NCI-H226 (cell line): ENCODE results near the gene CDC42.

Experiments
- DNase-seq: peaks from one replicate; pipeline ENCODE4 v3.0.0-alpha.2; 2015

CDC42 gene

DNA sequence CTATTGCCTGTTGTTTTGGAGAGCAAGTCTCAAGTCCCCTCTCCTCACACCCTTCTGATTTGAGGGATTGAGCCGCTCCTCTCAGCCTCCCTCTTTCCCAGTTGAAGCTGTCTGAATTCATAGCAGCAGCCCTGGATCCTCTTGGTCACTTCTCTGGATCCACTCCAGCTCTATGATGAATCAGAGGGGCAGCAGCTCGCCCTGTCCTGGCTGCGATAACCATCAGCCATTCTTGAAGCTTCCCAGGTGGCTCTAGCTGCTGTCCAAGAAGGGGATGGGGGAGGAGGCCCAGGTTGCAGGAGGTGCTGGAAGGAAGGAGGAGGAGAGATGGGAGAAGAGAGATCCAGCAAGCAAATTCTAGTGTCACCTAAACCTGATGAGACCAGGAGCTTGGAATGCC lies 59.1 kb downstream of the CDC42 start:
- no peak for DNase-seq

GRCh38 chr1:22112554-22112953 lies 60.0 kb downstream of the CDC42 start:
- DNase-seq: no peak

DNA sequence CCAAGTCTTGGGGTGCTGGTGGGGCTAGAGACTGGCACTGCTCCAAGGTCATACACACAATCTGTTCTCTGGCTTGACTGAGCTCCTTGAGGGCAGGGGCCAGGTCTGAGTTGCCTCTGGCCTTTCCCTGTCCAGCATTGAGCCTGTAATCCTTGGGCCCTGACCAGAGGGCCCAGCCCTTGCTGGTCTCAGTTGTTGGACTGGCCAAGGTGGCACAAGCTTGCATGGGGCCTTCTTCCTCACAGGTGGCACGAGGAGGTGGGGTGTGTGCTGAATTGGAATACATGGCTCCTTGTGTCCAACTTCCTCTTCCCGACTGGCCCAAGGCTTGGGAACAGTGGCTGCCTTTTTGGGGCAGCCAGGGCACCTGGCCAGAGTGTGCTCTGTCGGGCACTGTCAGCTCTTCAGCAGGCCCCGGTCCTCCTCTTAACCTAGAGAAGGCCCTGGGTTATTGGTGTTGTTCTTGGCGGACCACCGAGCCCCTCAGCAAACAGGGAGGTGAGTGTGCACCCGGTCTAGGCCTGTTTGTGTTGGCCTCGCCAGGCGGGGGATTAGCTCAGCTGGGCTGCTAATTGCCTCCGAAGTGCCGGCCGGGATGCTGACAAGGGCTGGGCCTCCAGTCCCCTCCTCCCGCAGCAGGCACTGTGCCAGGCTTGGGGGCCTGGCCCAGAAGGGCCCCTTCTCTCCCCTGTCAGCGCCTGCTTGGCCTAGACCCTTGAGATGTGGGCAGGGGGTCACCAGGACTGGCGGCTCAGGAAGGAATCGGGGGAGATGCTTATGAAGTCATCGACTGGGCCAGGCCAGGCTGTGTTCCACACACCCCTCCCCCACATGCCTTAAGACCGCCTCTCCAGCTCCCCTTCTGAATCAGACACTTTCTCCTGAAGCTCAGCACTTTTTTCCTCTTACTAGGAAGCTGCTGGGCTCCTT lies 61.8 kb downstream of the CDC42 start:
- DNase-seq: no peak

- no peak for DNase-seq
Observed at GRCh38 chr1:22115286-22115685, 62.8 kb downstream of the CDC42 start.

- DNase-seq: no peak
Observed at GRCh38 chr1:22117238-22117637, 64.7 kb downstream of the CDC42 start.

GRCh38 chr1:22117851-22118250 lies 65.3 kb downstream of the CDC42 start:
- DNase-seq: no peak

DNA sequence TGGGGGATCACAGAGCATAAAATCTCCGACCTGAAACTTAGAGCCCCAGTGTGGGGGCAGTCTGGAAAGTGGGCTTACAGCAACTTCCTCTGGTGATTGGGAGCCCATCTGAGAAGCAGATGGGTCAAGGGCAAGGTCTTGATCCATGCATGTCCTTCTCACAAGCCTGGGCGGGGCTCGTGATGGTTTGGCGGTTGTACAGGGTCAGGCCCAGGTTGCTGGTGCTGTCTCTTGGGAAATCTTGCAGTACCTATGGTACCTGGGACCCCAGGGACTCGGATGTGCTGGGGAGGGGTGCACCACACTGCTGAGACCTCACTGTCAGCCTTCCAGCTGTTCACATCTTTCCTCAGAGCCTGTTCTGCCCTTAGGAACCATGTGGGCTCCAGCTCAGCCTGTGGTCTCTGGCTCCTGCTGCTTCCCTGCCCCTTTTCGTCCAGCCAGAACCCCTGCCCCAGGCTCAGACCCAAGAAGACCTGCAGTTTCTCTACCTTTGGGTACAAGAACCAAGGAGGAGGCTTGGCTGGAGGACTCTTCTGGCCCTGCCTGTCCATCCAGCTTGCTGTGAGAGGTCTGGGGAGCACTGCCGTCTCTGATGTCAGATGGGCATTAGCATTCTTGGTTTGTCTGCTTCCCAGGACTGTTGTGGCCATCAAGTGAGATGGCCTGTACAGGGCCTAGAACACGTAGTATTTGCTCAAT lies 65.9 kb downstream of the CDC42 start:
- no peak for DNase-seq

- DNase-seq: no peak
Observed at GRCh38 chr1:22119626-22120468, 67.3 kb downstream of the CDC42 start.

DNA sequence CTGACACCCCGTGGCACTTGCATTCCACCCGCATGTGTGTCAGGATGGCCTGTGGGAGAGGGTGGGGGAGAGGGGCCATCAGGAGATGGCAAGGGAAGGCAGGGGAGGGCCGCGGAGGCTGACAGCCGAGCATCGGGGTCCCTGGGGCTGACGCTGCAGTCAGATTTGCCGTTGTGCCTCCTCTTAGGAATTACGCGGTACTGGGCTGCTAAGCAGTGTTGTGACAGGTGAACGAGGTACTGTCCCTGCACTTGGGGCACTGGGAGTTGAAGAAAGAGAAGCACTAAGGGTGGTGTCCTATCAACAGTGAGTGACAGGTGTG lies 67.9 kb downstream of the CDC42 start:
- no peak for DNase-seq

GRCh38 chr1:22121421-22121911 lies 69.0 kb downstream of the CDC42 start:
- peak; percentile 47 for DNase-seq

- DNase-seq: no peak
Observed at GRCh38 chr1:22122273-22123070, 70.0 kb downstream of the CDC42 start.

GRCh38 chr1:22123071-22123390 lies 70.5 kb downstream of the CDC42 start:
- DNase-seq: no peak

DNA sequence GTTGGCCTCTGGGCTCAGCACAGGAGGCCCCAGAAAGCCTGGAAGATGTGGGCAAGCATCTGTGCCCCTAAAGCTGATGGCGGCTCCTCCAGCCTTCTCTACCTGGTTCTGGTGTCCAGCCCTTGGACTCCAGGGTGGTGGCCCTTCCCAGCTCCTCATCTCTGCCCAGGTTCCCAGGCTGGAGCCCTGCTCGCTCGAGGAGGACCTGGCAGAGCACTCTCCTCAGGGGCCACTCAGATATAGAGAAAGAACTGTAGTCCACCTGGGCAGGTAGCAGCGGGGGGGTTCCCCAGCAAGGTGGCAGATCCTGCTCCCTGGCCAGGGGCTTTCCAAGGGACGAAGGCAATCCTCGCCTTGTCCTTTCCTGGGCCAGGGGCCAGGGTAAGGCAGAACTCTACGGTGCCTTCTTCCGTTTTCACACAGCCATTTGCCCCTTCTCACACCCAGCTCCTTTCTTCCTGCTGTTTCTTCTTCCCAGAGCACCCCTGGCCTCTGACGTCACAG lies 71.4 kb downstream of the CDC42 start:
- no peak for DNase-seq

GRCh38 chr1:22124592-22125229 lies 72.2 kb downstream of the CDC42 start:
- no peak for DNase-seq

GRCh38 chr1:22126531-22126930 lies 74.0 kb downstream of the CDC42 start:
- no peak for DNase-seq

- DNase-seq: no peak
Observed at GRCh38 chr1:22127248-22127647, 74.7 kb downstream of the CDC42 start.

DNA sequence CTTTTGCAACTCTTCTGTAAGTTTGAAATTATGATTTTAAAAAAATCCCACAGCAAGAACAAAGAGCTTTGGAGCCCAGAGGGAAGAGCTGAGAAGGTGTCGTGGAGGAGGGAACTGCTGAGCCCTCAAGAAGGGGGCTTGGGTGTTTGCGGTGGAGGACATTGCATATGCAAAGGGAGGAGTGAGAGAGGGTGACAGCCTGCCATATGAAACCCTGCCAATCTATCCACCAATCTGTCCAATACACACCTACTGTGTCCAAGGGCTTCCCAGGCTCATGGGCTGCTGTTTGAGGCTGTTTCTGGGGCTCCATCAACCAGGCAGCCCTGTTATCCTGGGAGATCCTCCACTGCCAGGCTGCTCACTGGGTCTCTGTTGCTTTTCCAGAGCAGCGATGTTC lies 75.2 kb downstream of the CDC42 start:
- no peak for DNase-seq

DNA sequence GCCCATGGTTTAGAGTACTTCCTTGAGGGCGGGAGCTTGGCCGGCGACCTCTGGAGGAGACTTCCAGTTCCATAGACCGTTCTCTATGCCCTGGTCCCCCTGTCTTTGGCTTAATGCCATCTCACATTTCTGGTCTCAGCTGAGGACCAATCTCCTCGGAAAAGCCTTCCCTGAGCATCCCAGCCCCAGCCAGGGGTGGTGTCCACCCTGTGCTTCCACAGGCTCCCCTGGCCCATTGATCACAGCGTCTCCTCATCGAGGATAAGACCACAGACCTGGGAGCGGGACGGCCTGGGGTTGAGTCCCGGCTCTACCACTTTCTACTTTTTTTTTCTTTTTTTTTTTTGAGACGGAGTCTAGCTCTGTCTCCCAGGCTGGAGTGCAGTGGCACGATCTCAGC lies 75.9 kb downstream of the CDC42 start:
- DNase-seq: no peak

DNA sequence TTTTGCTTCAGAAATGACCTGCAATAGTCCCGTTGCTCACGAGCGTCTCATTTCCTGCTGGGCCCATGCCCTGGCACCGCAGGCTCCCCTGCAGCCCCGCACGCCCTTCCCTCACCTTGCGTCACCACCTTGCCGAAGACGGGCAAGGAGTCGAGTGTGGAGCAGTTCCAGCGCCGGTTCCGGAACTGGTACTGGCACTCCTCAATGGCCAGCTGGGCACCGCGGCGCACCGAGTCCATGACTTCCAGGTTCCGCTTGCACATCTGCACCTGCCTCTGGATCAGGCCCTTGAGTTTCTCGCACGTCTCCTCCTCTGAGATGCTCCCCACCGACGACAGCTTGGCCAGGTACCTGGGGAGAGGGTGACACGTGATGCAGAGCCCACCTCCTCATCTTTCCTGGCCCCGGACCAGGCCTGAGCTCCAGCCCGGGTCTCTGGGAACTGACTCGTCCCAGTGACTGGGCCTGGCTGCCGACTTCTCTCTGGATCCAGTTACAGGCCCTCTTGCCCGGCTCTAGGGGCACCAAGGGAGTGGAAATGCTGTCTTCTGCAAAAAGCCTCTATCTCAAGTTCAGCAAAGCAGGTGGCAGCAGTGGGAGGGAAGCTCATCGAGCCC lies 77.1 kb downstream of the CDC42 start:
- no peak for DNase-seq

DNA sequence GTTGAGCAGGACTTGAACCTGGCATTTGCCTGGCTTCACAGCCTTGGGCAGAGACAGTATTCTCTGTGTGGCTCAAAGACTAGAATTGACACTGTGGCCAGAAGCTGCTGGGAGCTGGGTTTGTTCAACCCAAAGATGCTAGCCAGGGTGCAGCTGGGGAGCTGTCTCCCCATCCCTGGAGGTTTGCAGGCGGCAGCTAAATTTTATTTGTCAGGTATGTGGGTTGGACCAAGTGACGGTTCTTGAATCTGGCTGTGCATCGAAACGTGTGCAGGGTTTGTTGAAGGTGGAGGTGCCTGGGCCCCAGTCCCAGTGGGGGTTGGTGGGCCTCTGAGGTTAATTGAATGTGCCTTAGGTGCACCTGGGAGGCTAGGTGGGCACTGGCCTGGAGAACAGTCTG lies 78.6 kb downstream of the CDC42 start:
- DNase-seq: no peak

DNA sequence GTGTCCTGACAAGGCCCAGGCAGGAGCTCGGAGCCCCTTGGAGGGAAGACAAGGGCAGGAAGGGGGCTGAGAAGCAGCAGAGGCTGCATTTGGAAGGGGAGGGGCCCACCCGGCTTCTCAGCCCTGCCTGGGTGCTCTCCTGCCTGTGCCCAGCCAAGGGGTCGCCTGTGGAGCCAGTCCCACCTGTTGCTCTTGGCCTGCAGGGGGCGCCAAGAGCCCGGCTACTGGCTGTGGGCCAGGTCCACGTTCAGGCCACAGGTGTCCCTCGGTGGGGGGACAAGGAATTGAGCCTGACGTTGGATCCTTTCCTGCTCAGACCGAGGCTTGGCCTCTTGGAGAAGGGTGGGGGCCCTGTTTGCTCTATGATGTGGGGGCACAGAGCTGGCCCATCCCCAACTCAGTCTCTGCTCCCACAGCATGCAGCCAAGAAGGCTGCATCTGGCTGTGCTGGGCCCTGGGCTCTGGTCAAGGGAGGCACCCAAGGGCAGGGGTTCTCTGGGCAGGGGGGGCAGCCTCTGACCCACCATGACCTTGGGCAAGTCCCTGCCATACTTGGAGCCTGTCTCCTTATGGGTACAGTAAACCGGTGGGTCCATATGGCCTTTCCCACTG lies 79.5 kb downstream of the CDC42 start:
- DNase-seq: no peak
